Raji (cell line): ENCODE data around the gene DMBT1.

Source experiments
- POLR2A ChIP-seq: IDR thresholded peaks from 2 replicates; pipeline ENCODE4 v1.6.1; 2011; ENCODE audit warnings: low read depth, low read length, control low read depth; ENCODE audit not compliant: insufficient read depth

Gene DMBT1

GRCh38 chr10:122537545-122537944 is 23.0 kb upstream of the DMBT1 start:
- no peak for TF ChIP-seq POLR2A

- TF ChIP-seq POLR2A = no peak
Observed at GRCh38 chr10:122541541-122542002, 19.0 kb upstream of the DMBT1 start.

GRCh38 chr10:122543676-122544445 is 16.7 kb upstream of the DMBT1 start:
- no peak for TF ChIP-seq POLR2A

- TF ChIP-seq POLR2A = no peak
Observed at GRCh38 chr10:122544493-122544892, 16.1 kb upstream of the DMBT1 start.

- no peak for TF ChIP-seq POLR2A
Observed at GRCh38 chr10:122546242-122546641, 14.3 kb upstream of the DMBT1 start.

GRCh38 chr10:122548407-122549085 is 12.0 kb upstream of the DMBT1 start:
- TF ChIP-seq POLR2A = no peak

GRCh38 chr10:122549636-122550035 is 10.9 kb upstream of the DMBT1 start:
- no peak for TF ChIP-seq POLR2A

- TF ChIP-seq POLR2A = no peak
Observed at GRCh38 chr10:122550427-122550826, 10.1 kb upstream of the DMBT1 start.

- TF ChIP-seq POLR2A = no peak
Observed at GRCh38 chr10:122550983-122551382, 9.6 kb upstream of the DMBT1 start.

GRCh38 chr10:122551450-122551849 is 9.1 kb upstream of the DMBT1 start:
- TF ChIP-seq POLR2A = no peak

- no peak for TF ChIP-seq POLR2A
Observed at GRCh38 chr10:122553341-122553740, 7.2 kb upstream of the DMBT1 start.

- TF ChIP-seq POLR2A = no peak
Observed at GRCh38 chr10:122554131-122555036, 6.2 kb upstream of the DMBT1 start.

GRCh38 chr10:122555442-122555841 is 5.1 kb upstream of the DMBT1 start:
- TF ChIP-seq POLR2A = no peak

GRCh38 chr10:122557516-122557915 is 3.0 kb upstream of the DMBT1 start:
- no peak for TF ChIP-seq POLR2A

GRCh38 chr10:122558452-122558851 is 2.1 kb upstream of the DMBT1 start:
- no peak for TF ChIP-seq POLR2A

GRCh38 chr10:122559228-122559627 is 1.3 kb upstream of the DMBT1 start:
- TF ChIP-seq POLR2A = no peak

- no peak for TF ChIP-seq POLR2A
Observed at GRCh38 chr10:122561212-122561611, 658 bp downstream of the DMBT1 start.
